K562 (cell line): Measurements from ENCODE around the gene FBXW11. TPM values are rescaled to one million over a fixed set of nuclear protein-coding genes. Genes with fewer than 3 reads are reported as not detected.

Experiments used
- CC2D1A ChIP-seq: fragments of 450-650 bp; IDR thresholded peaks from 2 replicates; pipeline ENCODE4 v1.6.1; 2017; ENCODE audit warnings: mild to moderate bottlenecking
- ETV6 ChIP-seq, 3 experiments: fragments of 150-350 bp in 1 of 3; sonication (generic) in 1 of 3; formaldehyde crosslinking in 1 of 3; IDR thresholded peaks; 2 replicates each; pipeline versions ENCODE4 v1.6.1 to v1.8.0; 2014 to 2022; ENCODE audit warnings: borderline replicate concordance in 2 of 3, low read depth in 2 of 3, antibody characterized with exemption in 1 of 3, low read length in 1 of 3, mild to moderate bottlenecking in 1 of 3, missing genetic modification reagents in 1 of 3
- IFI16 ChIP-seq: fragments of 250-450 bp; sonication (Bioruptor Pico); IDR thresholded peaks from 2 replicates; pipeline ENCODE4 v2.1.2; 2022; ENCODE audit warnings: mild to moderate bottlenecking, inconsistent platforms
- MBD2 ChIP-seq: sonication (generic); IDR thresholded peaks from 2 replicates; pipeline ENCODE4 v1.6.1; 2016; ENCODE audit warnings: low read depth, borderline replicate concordance
- NEUROD1 ChIP-seq: fragments of 150-350 bp; IDR thresholded peaks from 2 replicates; pipeline ENCODE4 v1.6.1; 2014; ENCODE audit warnings: borderline replicate concordance, low read length, low read depth; ENCODE audit not compliant: partially characterized antibody
- NFYB ChIP-seq: IDR thresholded peaks from 2 replicates; pipeline ENCODE4 v1.6.1; 2011; ENCODE audit warnings: mild to moderate bottlenecking, moderate library complexity; ENCODE audit not compliant: insufficient read length; ENCODE audit errors: extremely low read depth
- POLR3A ChIP-seq: IDR thresholded peaks from 2 replicates; pipeline ENCODE4 v1.6.1; 2011; ENCODE audit warnings: borderline replicate concordance, mild to moderate bottlenecking, moderate library complexity; ENCODE audit not compliant: insufficient read length, insufficient read depth; ENCODE audit errors: extremely low read depth
- PURB ChIP-seq: sonication (generic); formaldehyde crosslinking; IDR thresholded peaks from 2 replicates; pipeline ENCODE4 v1.9.0; 2021; ENCODE audit warnings: low read depth, mild to moderate bottlenecking, missing genetic modification reagents
- SMAD3 ChIP-seq: fragments of 450-650 bp; formaldehyde crosslinking; conservative IDR thresholded peaks from 2 replicates; pipeline ENCODE4 v1.4.0; 2020; ENCODE audit warnings: mild to moderate bottlenecking
- SNRNP70 ChIP-seq: fragments of 200-400 bp; formaldehyde crosslinking; optimal IDR thresholded peaks from 2 replicates; pipeline ENCODE3; 2017; ENCODE audit warnings: low read depth, low read length
- SPI1 ChIP-seq: IDR thresholded peaks from 2 replicates; pipeline ENCODE4 v1.6.1; 2011; ENCODE audit warnings: low read depth, low read length, control low read depth, borderline replicate concordance
- TAF15 ChIP-seq: fragments of 200-400 bp; formaldehyde crosslinking; IDR thresholded peaks from 2 replicates; pipeline ENCODE4 v1.6.1; 2017; ENCODE audit warnings: mild to moderate bottlenecking, low read depth, low read length, moderate library complexity
- ZEB2 ChIP-seq: fragments of 450-650 bp; IDR thresholded peaks from 2 replicates; pipeline ENCODE4 v1.6.1; 2016
- ZFP30 ChIP-seq: fragments of 250-450 bp; sonication (Bioruptor Pico); IDR thresholded peaks from 2 replicates; pipeline ENCODE4 v1.8.0; 2022; ENCODE audit warnings: moderate library complexity, mild to moderate bottlenecking, inconsistent platforms, borderline replicate concordance
- ZNF282 ChIP-seq: sonication (generic); formaldehyde crosslinking; IDR thresholded peaks from 2 replicates; pipeline ENCODE4 v1.8.1; 2023; ENCODE audit warnings: missing genetic modification reagents
- ZNF551 ChIP-seq: fragments of 250-450 bp; sonication (Bioruptor Pico); IDR thresholded peaks from 2 replicates; pipeline ENCODE4 v1.5.0; 2021; ENCODE audit warnings: mild to moderate bottlenecking, moderate library complexity
- ZNF764 ChIP-seq: fragments of 250-450 bp; sonication (Bioruptor Pico); IDR thresholded peaks from 2 replicates; pipeline ENCODE4 v1.4.0; 2020; ENCODE audit warnings: low read depth, mild to moderate bottlenecking, moderate library complexity
- polyA plus RNA-seq, 8 experiments: library from polyadenylated mRNA; depleted of rRNA in 4 of 8; stranded (reverse) in 5 of 8; unstranded in 3 of 8; fragments of >200 nt; fragmentation: Nextera tagmentation in 2 of 8; fragmentation: Illumina TruSeq in 1 of 8; extraction: Ambion mirVana in 2 of 8; extraction: Trizol in 1 of 8; gene quantifications; 2 replicates each; pipeline versions ENCODE4 v1.2.1 to v1.2.3, GENCODE V29; 2011 to 2014; ENCODE audit warnings: inconsistent platforms in 1 of 8, missing spikeins in 1 of 8
- total RNA-seq, 7 experiments: library from RNA; depleted of rRNA in 6 of 7; stranded (reverse); fragments of >200 nt in 6 of 7; fragmentation: Illumina TruSeq in 2 of 7; extraction: Trizol in 2 of 7; gene quantifications; 2 replicates each; pipeline versions ENCODE4 v1.2.1 to v1.2.3, GENCODE V29; 2011 to 2021; ENCODE audit warnings: low replicate concordance in 1 of 7
- TF ChIP-seq, protein P1 (sequence below): fragments of 450-650 bp; formaldehyde crosslinking; IDR thresholded peaks from 2 replicates; pipeline ENCODE4 v1.4.0; 2020; ENCODE audit warnings: mild to moderate bottlenecking
- TF ChIP-seq, protein P2 (sequence below): fragments of 200-800 bp; sonication (Bioruptor generic); IDR thresholded peaks from 2 replicates; pipeline ENCODE4 v1.6.1; 2017; ENCODE audit warnings: missing genetic modification characterization, missing compliant biosample characterization
- TF ChIP-seq, protein P3 (sequence below), 2 experiments: fragments of 450-650 bp; IDR thresholded peaks; 2 replicates each; pipeline ENCODE4 v1.6.1; 2016
- TF ChIP-seq, protein P4 (sequence below), 3 experiments: IDR thresholded peaks in 2 of 3; conservative IDR thresholded peaks in 1 of 3; 2 replicates each; pipeline ENCODE4 v1.5.1; 2011 to 2012; ENCODE audit warnings: low read length in 3 of 3, mild to moderate bottlenecking in 3 of 3, control low read depth in 2 of 3, improper control_type of control experiment in 1 of 3, inconsistent platforms in 1 of 3, low read depth in 1 of 3, mixed read lengths in 1 of 3, moderate library complexity in 1 of 3; ENCODE audit not compliant: insufficient read depth in 2 of 3

FBXW11 gene
- total and polyA plus RNA-seq, 9 of the 15 experiments (the other 6 are each of a cell fraction or from before 2014, with no cell fraction given), result 3.0 to 28.6 (median 23.6) TPM

DNA sequence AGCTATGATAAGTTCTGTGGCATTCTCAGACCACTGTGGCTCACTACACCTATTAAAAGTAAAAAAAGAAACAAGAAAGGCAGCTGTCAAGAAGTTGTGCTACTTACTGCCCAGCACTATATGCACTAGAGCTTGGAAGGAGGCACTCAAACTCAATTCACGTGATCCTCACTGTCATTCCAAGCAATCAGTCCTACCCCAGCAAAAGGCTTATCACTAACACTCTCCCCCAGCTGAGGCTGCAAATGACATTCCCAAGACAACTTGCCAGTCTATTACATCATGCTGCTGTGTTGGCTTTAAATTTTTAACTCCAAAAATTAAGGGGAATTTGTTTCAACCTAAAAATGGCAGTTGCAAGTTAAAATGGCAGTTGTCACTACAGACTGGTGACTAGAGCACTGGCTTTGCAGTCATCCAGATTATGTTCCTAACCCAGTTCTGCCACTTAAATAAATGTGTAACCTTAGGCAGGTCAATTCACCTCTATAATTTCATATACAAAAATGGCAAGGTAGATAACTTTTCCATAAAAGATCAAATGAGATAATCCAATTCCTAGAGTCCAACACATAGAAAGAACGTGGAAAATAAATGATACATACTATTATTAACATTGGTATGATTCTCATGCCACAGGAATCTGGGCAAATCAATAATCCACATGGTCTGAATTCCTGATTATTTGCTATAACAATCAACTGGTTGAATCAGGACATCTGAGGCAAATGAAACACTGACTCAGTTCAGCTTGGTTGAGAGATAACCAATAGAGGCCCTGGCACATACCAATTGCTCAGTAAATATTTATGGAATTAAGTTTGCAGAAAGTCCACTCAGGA is 52.4 kb downstream of the FBXW11 start (continued):
- no peak for TF ChIP-seq ZFP30 (CRISPR knock-in tag)
- TF ChIP-seq, protein P1, sequence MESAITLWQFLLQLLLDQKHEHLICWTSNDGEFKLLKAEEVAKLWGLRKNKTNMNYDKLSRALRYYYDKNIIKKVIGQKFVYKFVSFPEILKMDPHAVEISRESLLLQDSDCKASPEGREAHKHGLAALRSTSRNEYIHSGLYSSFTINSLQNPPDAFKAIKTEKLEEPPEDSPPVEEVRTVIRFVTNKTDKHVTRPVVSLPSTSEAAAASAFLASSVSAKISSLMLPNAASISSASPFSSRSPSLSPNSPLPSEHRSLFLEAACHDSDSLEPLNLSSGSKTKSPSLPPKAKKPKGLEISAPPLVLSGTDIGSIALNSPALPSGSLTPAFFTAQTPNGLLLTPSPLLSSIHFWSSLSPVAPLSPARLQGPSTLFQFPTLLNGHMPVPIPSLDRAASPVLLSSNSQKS, result no peak
- TF ChIP-seq IFI16 (CRISPR knock-in tag), result no peak
- peak; percentile 22; the same call in 1 of the 2 replicates for TF ChIP-seq CC2D1A
- TF ChIP-seq ZNF282 (CRISPR knock-in tag), result no peak
- TF ChIP-seq MBD2, result no peak
- TF ChIP-seq, protein P2, sequence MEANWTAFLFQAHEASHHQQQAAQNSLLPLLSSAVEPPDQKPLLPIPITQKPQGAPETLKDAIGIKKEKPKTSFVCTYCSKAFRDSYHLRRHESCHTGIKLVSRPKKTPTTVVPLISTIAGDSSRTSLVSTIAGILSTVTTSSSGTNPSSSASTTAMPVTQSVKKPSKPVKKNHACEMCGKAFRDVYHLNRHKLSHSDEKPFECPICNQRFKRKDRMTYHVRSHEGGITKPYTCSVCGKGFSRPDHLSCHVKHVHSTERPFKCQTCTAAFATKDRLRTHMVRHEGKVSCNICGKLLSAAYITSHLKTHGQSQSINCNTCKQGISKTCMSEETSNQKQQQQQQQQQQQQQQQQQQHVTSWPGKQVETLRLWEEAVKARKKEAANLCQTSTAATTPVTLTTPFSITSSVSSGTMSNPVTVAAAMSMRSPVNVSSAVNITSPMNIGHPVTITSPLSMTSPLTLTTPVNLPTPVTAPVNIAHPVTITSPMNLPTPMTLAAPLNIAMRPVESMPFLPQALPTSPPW, result 0 out of 2 replicates have a peak, but pooled peaks have one; percentile 44
- no peak for TF ChIP-seq POLR3A
- TF ChIP-seq, protein P3, sequence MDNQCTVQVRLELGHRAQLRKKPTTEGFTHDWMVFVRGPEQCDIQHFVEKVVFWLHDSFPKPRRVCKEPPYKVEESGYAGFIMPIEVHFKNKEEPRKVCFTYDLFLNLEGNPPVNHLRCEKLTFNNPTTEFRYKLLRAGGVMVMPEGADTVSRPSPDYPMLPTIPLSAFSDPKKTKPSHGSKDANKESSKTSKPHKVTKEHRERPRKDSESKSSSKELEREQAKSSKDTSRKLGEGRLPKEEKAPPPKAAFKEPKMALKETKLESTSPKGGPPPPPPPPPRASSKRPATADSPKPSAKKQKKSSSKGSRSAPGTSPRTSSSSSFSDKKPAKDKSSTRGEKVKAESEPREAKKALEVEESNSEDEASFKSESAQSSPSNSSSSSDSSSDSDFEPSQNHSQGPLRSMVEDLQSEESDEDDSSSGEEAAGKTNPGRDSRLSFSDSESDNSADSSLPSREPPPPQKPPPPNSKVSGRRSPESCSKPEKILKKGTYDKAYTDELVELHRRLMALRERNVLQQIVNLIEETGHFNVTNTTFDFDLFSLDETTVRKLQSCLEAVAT (IDR thresholded peaks at IDR 0.05), result no peak
- peak; percentile 89 for TF ChIP-seq SMAD3 (CRISPR knock-in tag)
- no peak for TF ChIP-seq PURB
- no peak for TF ChIP-seq TAF15
- no peak for TF ChIP-seq SNRNP70
- TF ChIP-seq NEUROD1, result no peak
- TF ChIP-seq, protein P4, sequence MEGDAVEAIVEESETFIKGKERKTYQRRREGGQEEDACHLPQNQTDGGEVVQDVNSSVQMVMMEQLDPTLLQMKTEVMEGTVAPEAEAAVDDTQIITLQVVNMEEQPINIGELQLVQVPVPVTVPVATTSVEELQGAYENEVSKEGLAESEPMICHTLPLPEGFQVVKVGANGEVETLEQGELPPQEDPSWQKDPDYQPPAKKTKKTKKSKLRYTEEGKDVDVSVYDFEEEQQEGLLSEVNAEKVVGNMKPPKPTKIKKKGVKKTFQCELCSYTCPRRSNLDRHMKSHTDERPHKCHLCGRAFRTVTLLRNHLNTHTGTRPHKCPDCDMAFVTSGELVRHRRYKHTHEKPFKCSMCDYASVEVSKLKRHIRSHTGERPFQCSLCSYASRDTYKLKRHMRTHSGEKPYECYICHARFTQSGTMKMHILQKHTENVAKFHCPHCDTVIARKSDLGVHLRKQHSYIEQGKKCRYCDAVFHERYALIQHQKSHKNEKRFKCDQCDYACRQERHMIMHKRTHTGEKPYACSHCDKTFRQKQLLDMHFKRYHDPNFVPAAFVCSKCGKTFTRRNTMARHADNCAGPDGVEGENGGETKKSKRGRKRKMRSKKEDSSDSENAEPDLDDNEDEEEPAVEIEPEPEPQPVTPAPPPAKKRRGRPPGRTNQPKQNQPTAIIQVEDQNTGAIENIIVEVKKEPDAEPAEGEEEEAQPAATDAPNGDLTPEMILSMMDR (IDR thresholded peaks at IDR 0.05 in 2 of 3, conservative IDR thresholded peaks at IDR 0.05 in 1 of 3; ENCODE audit: insufficient read depth in 2 of 3, low read depth in 1 of 3, low read length in 3 of 3), result no peak; a peak in 1 of 6 replicates
- no peak for TF ChIP-seq SPI1
- no peak for TF ChIP-seq ZNF764 (CRISPR knock-in tag)
- TF ChIP-seq NFYB, result no peak
- no peak for TF ChIP-seq ETV6 (IDR thresholded peaks at IDR 0.05; ENCODE audit: borderline replicate concordance in 1 of 2, low read depth in 2 of 2, low read length in 1 of 2)
- no peak for TF ChIP-seq ETV6 (CRISPR knock-in tag; IDR thresholded peaks at IDR 0.05; ENCODE audit: borderline replicate concordance)
- peak; percentile 36; the same call in 1 of the 2 replicates for TF ChIP-seq ZEB2
- TF ChIP-seq ZNF551 (CRISPR knock-in tag), result no peak
